Activated naive CD8-positive, alpha-beta T cell treated with anti-CD3 and anti-CD28 coated beads for 36 hours (primary cell): ENCODE data around the gene SUCLG2. TPM values are rescaled to one million over a fixed set of nuclear protein-coding genes. Genes with fewer than 3 reads are reported as not detected.

Source experiments
- DNase-seq: peaks from one replicate; pipeline ENCODE4 v3.0.0; 2021
- H3K27ac Mint-ChIP-seq: one replicate; pipeline ENCODE4 v1.8.0; 2022; ENCODE audit warnings: mild to moderate bottlenecking, moderate library complexity, mixed read lengths
- H3K27me3 Mint-ChIP-seq: one replicate; pipeline ENCODE4 v1.8.0; 2022; ENCODE audit warnings: mild to moderate bottlenecking, mixed read lengths
- H3K36me3 Mint-ChIP-seq: one replicate; pipeline ENCODE4 v1.8.0; 2021; ENCODE audit warnings: mild to moderate bottlenecking, mixed read lengths
- H3K4me1 Mint-ChIP-seq: one replicate; pipeline ENCODE4 v1.8.0; 2021; ENCODE audit warnings: mixed read lengths
- H3K4me3 Mint-ChIP-seq: one replicate; pipeline ENCODE4 v1.8.0; 2022; ENCODE audit warnings: mild to moderate bottlenecking, moderate library complexity, mixed read lengths
- H3K9me3 Mint-ChIP-seq: one replicate; pipeline ENCODE4 v1.8.0; 2022; ENCODE audit warnings: mixed read lengths
- total RNA-seq, 2 experiments: library from RNA; stranded (reverse); gene quantifications; one replicate each; pipeline ENCODE4 v1.2.3, GENCODE V29; 2021

SUCLG2 gene
- total RNA-seq, 2 experiments from 2014 or later: 64.2 to 65.4 TPM

- peaks cover 21% of the 10 kb centered on the region for H3K9me3 Mint-ChIP-seq
- no peak overlapping the region for H3K27ac Mint-ChIP-seq
- DNase-seq: no peak
- H3K27me3 Mint-ChIP-seq: no peaks in the 10 kb centered on the region
- H3K36me3 Mint-ChIP-seq: peaks cover 77% of the 10 kb centered on the region
- no peaks in the 10 kb centered on the region for H3K4me1 Mint-ChIP-seq
- no peak overlapping the region for H3K4me3 Mint-ChIP-seq
Measured at GRCh38 chr3:67421912-67422311, 232.5 kb downstream of the SUCLG2 start.

GRCh38 chr3:67419779-67420178, 234.6 kb downstream of the SUCLG2 start:
- Mint-ChIP-seq H3K4me3 (no peak overlapping the region), H3K27ac (no peak overlapping the region), H3K27me3 (no peaks in the 10 kb centered on the region), H3K9me3 (peaks cover 21% of the 10 kb centered on the region), H3K4me1 (no peaks in the 10 kb centered on the region), H3K36me3 (peaks cover 71% of the 10 kb centered on the region)
- DNase-seq: no peak

- H3K4me3 Mint-ChIP-seq: no peak overlapping the region
- H3K27ac Mint-ChIP-seq: no peak overlapping the region
- no peak for DNase-seq
- H3K9me3 Mint-ChIP-seq: peaks cover 21% of the 10 kb centered on the region
- no peaks in the 10 kb centered on the region for H3K4me1 Mint-ChIP-seq
- no peaks in the 10 kb centered on the region for H3K27me3 Mint-ChIP-seq
- peaks cover 66% of the 10 kb centered on the region for H3K36me3 Mint-ChIP-seq
Measured at GRCh38 chr3:67419218-67419529, 235.2 kb downstream of the SUCLG2 start.

- peaks cover 64% of the 10 kb centered on the region for H3K36me3 Mint-ChIP-seq
- H3K27ac Mint-ChIP-seq: no peak overlapping the region
- no peak overlapping the region for H3K4me3 Mint-ChIP-seq
- DNase-seq: no peak
- no peaks in the 10 kb centered on the region for H3K27me3 Mint-ChIP-seq
- H3K9me3 Mint-ChIP-seq: peaks cover 21% of the 10 kb centered on the region
- H3K4me1 Mint-ChIP-seq: no peaks in the 10 kb centered on the region
Measured at GRCh38 chr3:67418426-67419217, 235.8 kb downstream of the SUCLG2 start.

GRCh38 chr3:67416703-67417102, 237.7 kb downstream of the SUCLG2 start:
- no peaks in the 10 kb centered on the region for H3K27me3 Mint-ChIP-seq
- H3K4me1 Mint-ChIP-seq: peaks cover 3% of the 10 kb centered on the region
- no peak overlapping the region for H3K4me3 Mint-ChIP-seq
- no peak overlapping the region for H3K27ac Mint-ChIP-seq
- peaks cover 55% of the 10 kb centered on the region for H3K36me3 Mint-ChIP-seq
- peaks cover 16% of the 10 kb centered on the region for H3K9me3 Mint-ChIP-seq
- no peak for DNase-seq

- H3K36me3 Mint-ChIP-seq: peaks cover 44% of the 10 kb centered on the region
- no peak for DNase-seq
- no peak overlapping the region for H3K27ac Mint-ChIP-seq
- no peak overlapping the region for H3K4me3 Mint-ChIP-seq
- H3K4me1 Mint-ChIP-seq: peaks cover 3% of the 10 kb centered on the region
- H3K9me3 Mint-ChIP-seq: peaks cover 8% of the 10 kb centered on the region
- no peaks in the 10 kb centered on the region for H3K27me3 Mint-ChIP-seq
Measured at GRCh38 chr3:67415511-67415910, 238.9 kb downstream of the SUCLG2 start.

GRCh38 chr3:67414740-67415139, 239.7 kb downstream of the SUCLG2 start:
- Mint-ChIP-seq H3K4me3 (no peak overlapping the region), H3K36me3 (peaks cover 43% of the 10 kb centered on the region), H3K9me3 (peaks cover 2% of the 10 kb centered on the region), H3K4me1 (peaks cover 3% of the 10 kb centered on the region), H3K27ac (no peak overlapping the region), H3K27me3 (no peaks in the 10 kb centered on the region)
- DNase-seq: no peak

- H3K36me3 Mint-ChIP-seq: peaks cover 63% of the 10 kb centered on the region
- no peaks in the 10 kb centered on the region for H3K27me3 Mint-ChIP-seq
- H3K27ac Mint-ChIP-seq: no peak overlapping the region
- no peaks in the 10 kb centered on the region for H3K9me3 Mint-ChIP-seq
- DNase-seq: no peak
- H3K4me1 Mint-ChIP-seq: no peaks in the 10 kb centered on the region
- no peak overlapping the region for H3K4me3 Mint-ChIP-seq
Measured at GRCh38 chr3:67405193-67405592, 249.2 kb downstream of the SUCLG2 start.

- Mint-ChIP-seq H3K4me3 (no peak overlapping the region), H3K9me3 (peaks cover 3% of the 10 kb centered on the region), H3K27ac (no peak overlapping the region), H3K36me3 (peaks cover 67% of the 10 kb centered on the region), H3K27me3 (no peaks in the 10 kb centered on the region), H3K4me1 (no peaks in the 10 kb centered on the region)
- DNase-seq: no peak
Measured at GRCh38 chr3:67402873-67403272, 251.5 kb downstream of the SUCLG2 start.

- H3K27me3 Mint-ChIP-seq: no peaks in the 10 kb centered on the region
- no peak overlapping the region for H3K4me3 Mint-ChIP-seq
- no peak for DNase-seq
- peaks cover 69% of the 10 kb centered on the region for H3K36me3 Mint-ChIP-seq
- no peaks in the 10 kb centered on the region for H3K4me1 Mint-ChIP-seq
- peaks cover 3% of the 10 kb centered on the region for H3K9me3 Mint-ChIP-seq
- no peak overlapping the region for H3K27ac Mint-ChIP-seq
Measured at GRCh38 chr3:67401921-67402320, 252.5 kb downstream of the SUCLG2 start.

GRCh38 chr3:67400476-67400875, 253.9 kb downstream of the SUCLG2 start:
- peaks cover 3% of the 10 kb centered on the region for H3K9me3 Mint-ChIP-seq
- no peak for DNase-seq
- H3K27ac Mint-ChIP-seq: no peak overlapping the region
- no peaks in the 10 kb centered on the region for H3K27me3 Mint-ChIP-seq
- H3K36me3 Mint-ChIP-seq: peaks cover 69% of the 10 kb centered on the region
- no peak overlapping the region for H3K4me3 Mint-ChIP-seq
- no peaks in the 10 kb centered on the region for H3K4me1 Mint-ChIP-seq

GRCh38 chr3:67389176-67389575, 265.2 kb downstream of the SUCLG2 start:
- peaks cover 29% of the 10 kb centered on the region for H3K4me1 Mint-ChIP-seq
- DNase-seq: no peak
- no peaks in the 10 kb centered on the region for H3K27me3 Mint-ChIP-seq
- H3K36me3 Mint-ChIP-seq: peaks cover 61% of the 10 kb centered on the region
- H3K4me3 Mint-ChIP-seq: no peak overlapping the region
- peaks cover 8% of the 10 kb centered on the region for H3K9me3 Mint-ChIP-seq
- no peak overlapping the region for H3K27ac Mint-ChIP-seq

GRCh38 chr3:67388738-67389137, 265.7 kb downstream of the SUCLG2 start:
- DNase-seq: no peak
- H3K36me3 Mint-ChIP-seq: peaks cover 61% of the 10 kb centered on the region
- H3K27ac Mint-ChIP-seq: no peak overlapping the region
- H3K4me3 Mint-ChIP-seq: no peak overlapping the region
- peaks cover 8% of the 10 kb centered on the region for H3K9me3 Mint-ChIP-seq
- peaks cover 29% of the 10 kb centered on the region for H3K4me1 Mint-ChIP-seq
- H3K27me3 Mint-ChIP-seq: no peaks in the 10 kb centered on the region

GRCh38 chr3:67386451-67386850, 268.0 kb downstream of the SUCLG2 start:
- peak; percentile 2 for DNase-seq
- Mint-ChIP-seq H3K9me3 (peaks cover 8% of the 10 kb centered on the region), H3K36me3 (peaks cover 47% of the 10 kb centered on the region), H3K27me3 (no peaks in the 10 kb centered on the region), H3K27ac (peak overlapping the region; percentile 65), H3K4me1 (peaks cover 29% of the 10 kb centered on the region), H3K4me3 (no peak overlapping the region)

GRCh38 chr3:67384760-67385397, 269.5 kb downstream of the SUCLG2 start:
- Mint-ChIP-seq H3K4me3 (no peak overlapping the region), H3K4me1 (peaks cover 29% of the 10 kb centered on the region), H3K36me3 (peaks cover 40% of the 10 kb centered on the region), H3K27ac (no peak overlapping the region), H3K27me3 (no peaks in the 10 kb centered on the region), H3K9me3 (peaks cover 8% of the 10 kb centered on the region)
- DNase-seq: peak; percentile 28

GRCh38 chr3:67384016-67384415, 270.4 kb downstream of the SUCLG2 start:
- Mint-ChIP-seq H3K4me1 (peaks cover 23% of the 10 kb centered on the region), H3K4me3 (no peak overlapping the region), H3K36me3 (peaks cover 38% of the 10 kb centered on the region), H3K9me3 (peaks cover 8% of the 10 kb centered on the region), H3K27me3 (no peaks in the 10 kb centered on the region), H3K27ac (no peak overlapping the region)
- no peak for DNase-seq
